Gastrocnemius medialis (tissue), 4 donors: ENCODE measurements around the gene CHRNE. TPM values are rescaled to one million over a fixed set of nuclear protein-coding genes. Genes with fewer than 3 reads are reported as not detected.
A peak's percentile ranks its signal among the peaks of the same experiment; 100 is the strongest.

Experiments
- ATAC-seq, 2 donors: fragments of 150-250 bp; one replicate each; pipeline ENCODE4 v1.9.1; 2016
- DNase-seq, 2 donors: peaks; one replicate each; pipeline ENCODE4 v3.0.0-alpha.2; 2019
- H3K27ac ChIP-seq, 4 donors: fragments of 200-600 bp; sonication (generic); 1 replicate in 1 of 4; 2 replicates in 3 of 4; pipeline ENCODE4 v1.5.1; 2016 to 2018; ENCODE audit warnings: mild to moderate bottlenecking in 2 of 4, moderate library complexity in 1 of 4
- H3K27me3 ChIP-seq, 3 donors: fragments of 200-600 bp; sonication (generic) in 2 of 3; 1 replicate in 1 of 3; 2 replicates in 2 of 3; pipeline versions ENCODE4 v1.5.1 to v1.6.0; 2016 to 2019; ENCODE audit warnings: mild to moderate bottlenecking in 1 of 3, moderate library complexity in 1 of 3
- H3K36me3 ChIP-seq, 2 donors: fragments of 200-600 bp; sonication (generic) in 1 of 2; one replicate each; pipeline ENCODE4 v1.5.1; 2017 to 2018
- H3K4me1 ChIP-seq, 2 donors: fragments of 200-600 bp; sonication (generic) in 1 of 2; one replicate each; pipeline ENCODE4 v1.5.1; 2016 to 2017; ENCODE audit warnings: mild to moderate bottlenecking in 2 of 2
- H3K4me3 ChIP-seq, 4 donors: fragments of 200-600 bp; sonication (generic) in 3 of 4; 1 replicate in 1 of 4; 2 replicates in 3 of 4; pipeline ENCODE4 v1.5.1; 2016 to 2019; ENCODE audit warnings: mild to moderate bottlenecking in 2 of 4
- H3K9me3 ChIP-seq, 3 donors: fragments of 200-600 bp; sonication (generic) in 2 of 3; 1 replicate in 1 of 3; 2 replicates in 2 of 3; pipeline ENCODE4 v1.5.1; 2016 to 2019
- CTCF ChIP-seq, 5 experiments: fragments of 450-650 bp in 3 of 5; fragments of 200-600 bp in 2 of 5; sonication (generic) in 2 of 5; IDR thresholded peaks in 4 of 5; conservative IDR thresholded peaks in 1 of 5; 1 replicate in 4 of 5; 2 replicates in 1 of 5; pipeline ENCODE4 v1.5.1; 2016 to 2019; ENCODE audit warnings: antibody characterized with exemption in 5 of 5, mild to moderate bottlenecking in 3 of 5, moderate library complexity in 3 of 5
- POLR2A ChIP-seq, 2 donors: fragments of 450-650 bp; IDR thresholded peaks; one replicate each; pipeline ENCODE4 v1.6.1; 2017; ENCODE audit warnings: antibody characterized with exemption in 2 of 2, mild to moderate bottlenecking in 2 of 2, moderate library complexity in 2 of 2
- in situ Hi-C, 4 donors: fragments of 200-750 bp; cut with MboI; loops; one replicate each; pipeline versions ENCODE4 v1.15.0 to v1.8.0; 2017; ENCODE audit warnings: low sequenced_read_pairs in 4 of 4
- intact Hi-C: fragments of 100-400 bp; cut with DNase I; formaldehyde crosslinking; loops from one replicate; pipeline ENCODE4 v1.15.1; 2023; ENCODE audit warnings: low total_unique reads
- total RNA-seq, 4 donors: library from RNA; depleted of rRNA; stranded (reverse); fragments of >200 nt; gene quantifications; one replicate each; pipeline versions ENCODE4 v1.1.0 to v1.2.3, GENCODE V29; 2016

Gene CHRNE
- total RNA-seq, 4 donors from 2014 or later = 0.33 to 1.9 (median 0.52) TPM; not detected in 1

- intact Hi-C loops (no loop called here), in situ Hi-C loops (no loop called here)
- Histone ChIP-seq H3K9me3 (no peaks in the 10 kb centered on the region), H3K4me3 (no peak overlapping the region), H3K27ac (peak overlapping the region in 2 of 4 donors; percentile 37 to 59), H3K36me3 (no peaks in the 10 kb centered on the region), H3K4me1 (peaks cover 0 to 22% of the 10 kb centered on the region in 2 donors), H3K27me3 (peaks cover 0 to 18% (median 4%) of the 10 kb centered on the region in 3 donors)
- ATAC-seq (no peak), DNase-seq (no peak)
- TF ChIP-seq POLR2A (IDR thresholded peaks at IDR 0.05) (no peak), CTCF (IDR thresholded peaks at IDR 0.05 in 4 of 5, conservative IDR thresholded peaks at IDR 0.05 in 1 of 5) (no peak)
Observed at GRCh38 chr17:4902540-4902939, 358 bp downstream of the CHRNE start.

GRCh38 chr17:4901648-4902344 lies 1.1 kb downstream of the CHRNE start:
- peaks cover 0 to 22% of the 10 kb centered on the region in 2 donors for H3K4me1 ChIP-seq
- in situ Hi-C loops (no loop called here), intact Hi-C loops (no loop called here)
- H3K4me3 ChIP-seq = peak overlapping the region in 1 of 4 donors; percentile 38
- peak in 1 of 2 donors; percentile 35 for DNase-seq
- no peaks in the 10 kb centered on the region for H3K9me3 ChIP-seq
- H3K27ac ChIP-seq = peak overlapping the region; percentile 18 to 59 (median 50)
- peaks cover 0 to 18% (median 4%) of the 10 kb centered on the region in 3 donors for H3K27me3 ChIP-seq
- peaks cover 0 to 6% of the 10 kb centered on the region in 2 donors for H3K36me3 ChIP-seq
- ATAC-seq = peak; percentile 21
- TF ChIP-seq POLR2A (IDR thresholded peaks at IDR 0.05) (peak in 1 of 2 donors; percentile 56), CTCF (IDR thresholded peaks at IDR 0.05 in 4 of 5, conservative IDR thresholded peaks at IDR 0.05 in 1 of 5) (no peak)

GRCh38 chr17:4901108-4901647 lies 1.7 kb downstream of the CHRNE start:
- peaks cover 0 to 22% of the 10 kb centered on the region in 2 donors for H3K4me1 ChIP-seq
- no peak for DNase-seq
- TF ChIP-seq CTCF (IDR thresholded peaks at IDR 0.05 in 4 of 5, conservative IDR thresholded peaks at IDR 0.05 in 1 of 5) = no peak
- TF ChIP-seq POLR2A (IDR thresholded peaks at IDR 0.05) = no peak
- peaks cover 0 to 18% (median 4%) of the 10 kb centered on the region in 3 donors for H3K27me3 ChIP-seq
- ATAC-seq = no peak
- peak overlapping the region in 2 of 4 donors; percentile 17 to 38 for H3K4me3 ChIP-seq
- H3K36me3 ChIP-seq = peaks cover 0 to 13% of the 10 kb centered on the region in 2 donors
- H3K27ac ChIP-seq = peak overlapping the region in 3 of 4 donors; percentile 0 to 59 (median 37)
- H3K9me3 ChIP-seq = no peaks in the 10 kb centered on the region
- intact Hi-C loops (no loop called here), in situ Hi-C loops (no loop called here)

GRCh38 chr17:4900231-4901107 lies 2.4 kb downstream of the CHRNE start:
- Histone ChIP-seq H3K27ac (peak overlapping the region in 2 of 4 donors; percentile 0 to 59), H3K36me3 (peaks cover 0 to 17% of the 10 kb centered on the region in 2 donors), H3K9me3 (no peaks in the 10 kb centered on the region), H3K4me3 (peak overlapping the region in 3 of 4 donors; percentile 17 to 50 (median 17)), H3K27me3 (peaks cover 0 to 18% (median 4%) of the 10 kb centered on the region in 3 donors), H3K4me1 (peaks cover 0 to 22% of the 10 kb centered on the region in 2 donors)
- DNase-seq (no peak), ATAC-seq (no peak)
- intact Hi-C loops = no loop called here
- TF ChIP-seq CTCF (IDR thresholded peaks at IDR 0.05 in 4 of 5, conservative IDR thresholded peaks at IDR 0.05 in 1 of 5) (no peak), POLR2A (IDR thresholded peaks at IDR 0.05) (no peak)
- in situ Hi-C loops = no loop called here
